ENCODE measurements around the gene TNS3. TPM values are rescaled to one million over a fixed set of nuclear protein-coding genes. Genes with fewer than 3 reads are reported as not detected.

TNS3 gene
- total and polyA plus RNA-seq, 10 of the 15 experiments (the other 5 are each of a cell fraction or from before 2014, with no cell fraction given): 0.27 to 2.7 (median 0.79) TPM

DNA sequence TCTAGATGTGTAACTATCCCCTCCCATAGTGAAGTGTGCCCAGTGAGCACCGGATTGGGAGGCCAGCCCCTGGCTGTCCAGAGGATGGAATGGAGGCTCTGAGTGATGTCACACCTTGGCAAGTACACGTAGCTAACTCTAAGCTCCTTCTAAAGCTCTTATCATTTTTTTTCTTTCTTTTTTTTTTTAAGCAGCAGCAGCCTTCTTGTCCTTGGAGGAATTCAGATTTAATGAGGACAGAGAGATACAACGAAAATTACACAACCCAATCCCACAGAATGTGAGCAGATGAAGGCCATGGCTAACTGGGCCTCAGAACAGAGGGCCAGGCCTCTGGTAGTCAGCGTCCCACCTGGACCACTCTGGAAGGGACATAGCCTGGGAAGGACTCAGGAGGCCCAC, 11.3 kb downstream of the TNS3 start:
- no TSS peak for BruUV-seq (replicated peaks)
- H3K9ac ChIP-seq (ENCODE audit: control insufficient read depth, insufficient read depth, low read length): no peak overlapping the region
- H2AFZ ChIP-seq (ENCODE audit: control insufficient read depth, low read depth, low read length): no peak overlapping the region
- no peaks in the 10 kb centered on the region for H3K36me3 ChIP-seq (ENCODE audit: control insufficient read depth in 2 of 2, insufficient read depth in 2 of 2, low read length in 1 of 2)
- no peaks in the 10 kb centered on the region for H4K20me1 ChIP-seq (ENCODE audit: control insufficient read depth, insufficient read depth)
- H3K27ac ChIP-seq (ENCODE audit: control insufficient read depth, insufficient read depth): no peak overlapping the region
- TF ChIP-seq ZSCAN29 (IDR thresholded peaks at IDR 0.05) (no peak), PKNOX1 (IDR thresholded peaks at IDR 0.05) (no peak), FOXK2 (IDR thresholded peaks at IDR 0.05) (no peak), RB1 (IDR thresholded peaks at IDR 0.05; ENCODE audit: borderline replicate concordance) (no peak), ELK1 (IDR thresholded peaks at IDR 0.05; ENCODE audit: low read depth, low read length) (no peak), E4F1 (IDR thresholded peaks at IDR 0.05; ENCODE audit: borderline replicate concordance, partially characterized antibody) (no peak), POLR2AphosphoS5 (IDR thresholded peaks at IDR 0.05; ENCODE audit: low read length) (no peak), RUNX3 (IDR thresholded peaks at IDR 0.05; ENCODE audit: low read length) (no peak), PAX8 (IDR thresholded peaks at IDR 0.05) (no peak), TCF3 (IDR thresholded peaks at IDR 0.05; ENCODE audit: borderline replicate concordance, insufficient read depth, low read depth, low read length) (no peak), CHD4 (IDR thresholded peaks at IDR 0.05) (no peak)
- CTCF ChIA-PET: no interaction called here
- intact Hi-C loops (cut with micrococcal nuclease; ENCODE audit: unreplicated experiment) (no loop called here), in situ Hi-C loops (cut with MboI) (no loop called here)
- FAIRE-seq (no peak), DNase-seq (ENCODE audit: low read depth, low spot score) (no peak), ATAC-seq (no peak)
- H3K4me1 ChIP-seq (ENCODE audit: control insufficient read depth, insufficient read depth, low read length): peaks cover 21% of the 10 kb centered on the region
- H3K9me3 ChIP-seq (replicated peaks; ENCODE audit: control insufficient read depth, insufficient read depth, low read length): no peaks in the 10 kb centered on the region
- no peaks in the 10 kb centered on the region for H3K79me2 ChIP-seq (ENCODE audit: control insufficient read depth, insufficient read depth, low read length)
- WGBS (ENCODE audit: insufficient coverage, insufficient replicate concordance, low lambda C conversion rate, missing lambda C conversion rate): 25% methylated on average over 4 of the region's 4 CpGs
- no peak overlapping the region for H3K4me3 ChIP-seq
- SMC1A ChIA-PET (ENCODE audit: uncharacterized antibody, unreplicated experiment): no interaction called here
- H3K27me3 ChIP-seq (replicated peaks in 1 of 2; ENCODE audit: control insufficient read depth in 2 of 2, insufficient read depth in 2 of 2, low read length in 1 of 2): peaks cover 0 to 2% of the 10 kb centered on the region in 2 experiments; a peak in 1 of 4 replicates
- RAD21 ChIA-PET (ENCODE audit: unreplicated experiment): no interaction called here
- no peak overlapping the region for H3K4me2 ChIP-seq (ENCODE audit: control insufficient read depth, insufficient read depth)
- POLR2A ChIA-PET: no interaction called here

Measured in GM12878 (cell line).